ENCODE results near the gene MTARC2. TPM values are rescaled to one million over a fixed set of nuclear protein-coding genes. Genes with fewer than 3 reads are reported as not detected.

The MTARC2 gene
- total and polyA plus RNA-seq, 4 donors: 18.2 to 33.9 (median 32.1) TPM

DNA sequence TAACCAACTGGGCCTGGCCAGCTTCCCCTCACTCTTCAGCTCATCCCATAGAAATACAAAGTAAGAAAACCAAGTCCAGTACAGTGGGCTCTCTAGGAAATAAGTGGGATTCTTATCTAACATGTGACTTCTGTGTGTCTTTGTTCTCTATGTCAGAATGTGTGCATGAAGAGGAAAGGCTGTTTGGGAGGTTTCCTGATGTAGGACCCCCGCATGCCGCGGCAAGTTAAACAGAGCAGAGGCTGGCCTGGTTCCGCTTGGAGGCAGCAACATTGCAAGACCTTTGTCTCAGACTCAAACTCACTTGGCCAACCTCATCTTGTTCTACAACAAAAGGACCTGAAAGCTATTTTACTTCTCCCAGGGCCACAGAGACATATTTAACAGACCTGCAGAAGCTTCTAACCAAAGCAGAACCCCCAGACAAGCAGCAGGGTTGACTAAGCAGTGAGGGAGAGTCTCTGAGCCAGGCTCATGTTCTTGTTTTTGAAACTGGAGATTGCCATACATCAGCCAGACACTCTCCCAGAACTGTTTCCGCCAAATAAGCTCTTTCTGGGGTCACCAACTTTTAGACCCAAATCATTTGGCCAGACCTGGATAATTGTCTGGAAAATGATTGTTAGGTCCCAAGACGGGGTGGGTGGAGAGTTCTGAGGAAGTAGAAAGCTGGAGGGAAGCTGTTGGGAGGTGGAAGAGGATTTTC lies 6.2 kb downstream of the MTARC2 start:
- no peak overlapping the region for H3K27ac ChIP-seq (ENCODE audit: low read depth in 1 of 2, low read length in 2 of 2)
- intact Hi-C loops (cut with DNase I): no loop called here
- 73 to 92% methylated on average over 6 of the region's 6 CpGs for WGBS, 2 donors

DNA sequence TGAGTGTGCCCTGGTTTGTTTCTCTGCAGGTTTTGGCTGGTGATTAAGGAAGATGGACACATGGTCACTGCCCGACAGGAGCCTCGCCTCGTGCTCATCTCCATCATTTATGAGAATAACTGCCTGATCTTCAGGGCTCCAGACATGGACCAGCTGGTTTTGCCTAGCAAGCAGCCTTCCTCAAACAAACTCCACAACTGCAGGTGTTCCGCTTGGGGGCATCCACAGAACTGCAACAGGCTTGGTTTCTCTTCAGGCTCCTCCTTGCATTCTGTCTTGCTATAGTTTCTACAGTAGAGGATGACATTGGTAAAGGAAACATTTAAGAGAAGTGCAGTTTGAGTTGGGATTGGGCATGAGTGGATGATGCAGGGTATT lies 6.8 kb downstream of the MTARC2 start:
- intact Hi-C loops (cut with DNase I): no loop called here
- H3K9me3 ChIP-seq (ENCODE audit: control insufficient read depth, low read length): no peaks in the 10 kb centered on the region
- no peak overlapping the region for H3K27ac ChIP-seq (ENCODE audit: low read depth in 1 of 2, low read length in 2 of 2)
- H3K4me3 ChIP-seq (ENCODE audit: low read length in 2 of 2): no peak overlapping the region
- WGBS, 2 donors: 94% methylated on average over 4 of the region's 4 CpGs
- DNase-seq: no peak
- ATAC-seq (ENCODE audit: low FRiP score): no peak
- peaks cover 0 to 9% of the 10 kb centered on the region in 2 donors for H3K4me1 ChIP-seq (ENCODE audit: control insufficient read depth in 1 of 2, insufficient read depth in 2 of 2, low read length in 2 of 2)
- H3K27me3 ChIP-seq (ENCODE audit: control insufficient read depth in 1 of 2, insufficient read depth in 2 of 2, low read length in 1 of 2): no peaks in the 10 kb centered on the region
- peaks cover 3 to 7% of the 10 kb centered on the region in 2 donors for H3K36me3 ChIP-seq (ENCODE audit: control insufficient read depth in 1 of 2, insufficient read depth in 2 of 2, low read length in 1 of 2)

More for the DNA sequence above, 6.2 kb downstream of the MTARC2 start:
- ATAC-seq (ENCODE audit: low FRiP score) (no peak), DNase-seq (no peak)
- Histone ChIP-seq H3K27me3 (ENCODE audit: control insufficient read depth in 1 of 2, insufficient read depth in 2 of 2, low read length in 1 of 2) (no peaks in the 10 kb centered on the region), H3K9me3 (ENCODE audit: control insufficient read depth, low read length) (no peaks in the 10 kb centered on the region), H3K4me1 (ENCODE audit: control insufficient read depth in 1 of 2, insufficient read depth in 2 of 2, low read length in 2 of 2) (peaks cover 0 to 9% of the 10 kb centered on the region in 2 donors), H3K36me3 (ENCODE audit: control insufficient read depth in 1 of 2, insufficient read depth in 2 of 2, low read length in 1 of 2) (peaks cover 2 to 3% of the 10 kb centered on the region in 2 donors), H3K4me3 (ENCODE audit: low read length in 2 of 2) (no peak overlapping the region)

DNA sequence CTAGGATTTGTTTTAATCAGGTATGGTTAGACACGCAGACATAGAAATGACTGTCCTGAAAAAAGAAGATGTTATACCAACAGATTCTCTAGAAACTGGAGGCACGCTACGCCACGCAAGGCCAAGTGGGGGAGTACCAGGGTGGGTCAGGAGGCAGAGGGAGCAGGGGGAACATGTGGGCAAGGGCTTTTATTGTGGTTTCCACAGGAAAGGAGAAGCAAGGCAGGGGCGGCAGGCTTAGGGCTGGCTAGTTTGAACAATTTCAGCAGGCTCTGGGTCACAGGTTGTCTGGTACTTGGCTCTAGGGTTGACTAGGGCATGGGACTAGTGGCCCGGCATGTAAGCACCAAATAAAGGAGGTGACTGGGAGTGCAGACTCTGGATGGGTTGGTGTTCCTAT lies 7.2 kb downstream of the MTARC2 start:
- H3K27ac ChIP-seq (ENCODE audit: low read depth in 1 of 2, low read length in 2 of 2): no peak overlapping the region
- DNase-seq (no peak), ATAC-seq (ENCODE audit: low FRiP score) (no peak)
- intact Hi-C loops (cut with DNase I): no loop called here
- H3K36me3 ChIP-seq (ENCODE audit: control insufficient read depth in 1 of 2, insufficient read depth in 2 of 2, low read length in 1 of 2): peaks cover 3 to 7% of the 10 kb centered on the region in 2 donors
- H3K9me3 ChIP-seq (ENCODE audit: control insufficient read depth, low read length): no peaks in the 10 kb centered on the region
- peaks cover 0 to 9% of the 10 kb centered on the region in 2 donors for H3K4me1 ChIP-seq (ENCODE audit: control insufficient read depth in 1 of 2, insufficient read depth in 2 of 2, low read length in 2 of 2)
- 90 to 96% methylated on average over 6 of the region's 6 CpGs for WGBS, 2 donors
- no peaks in the 10 kb centered on the region for H3K27me3 ChIP-seq (ENCODE audit: control insufficient read depth in 1 of 2, insufficient read depth in 2 of 2, low read length in 1 of 2)
- H3K4me3 ChIP-seq (ENCODE audit: low read length in 2 of 2): no peak overlapping the region

DNA sequence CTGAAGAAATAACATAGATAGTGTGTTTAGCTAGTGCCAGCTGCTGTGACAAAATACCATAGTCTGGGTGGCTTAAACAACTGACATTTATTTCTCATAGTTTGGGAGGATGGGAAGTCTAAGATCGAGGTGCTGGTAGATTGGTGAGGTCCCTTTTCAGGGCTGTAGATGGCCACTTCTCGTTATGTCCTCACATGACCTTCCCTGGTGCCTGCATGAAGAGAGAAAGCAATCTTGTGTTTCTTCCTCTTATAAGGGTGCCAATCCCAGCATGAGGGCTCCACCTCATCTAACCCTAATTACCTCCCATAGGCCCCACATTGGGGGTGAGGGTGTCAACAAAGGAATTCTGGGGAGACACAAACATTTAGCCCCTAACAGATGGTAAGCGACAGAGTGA lies 9.3 kb downstream of the MTARC2 start:
- 84 to 88% methylated on average over 3 of the region's 3 CpGs for WGBS, 2 donors
- no peak overlapping the region for H3K4me3 ChIP-seq (ENCODE audit: low read length in 2 of 2)
- no peaks in the 10 kb centered on the region for H3K9me3 ChIP-seq (ENCODE audit: control insufficient read depth, low read length)
- H3K27ac ChIP-seq (ENCODE audit: low read depth in 1 of 2, low read length in 2 of 2): no peak overlapping the region
- intact Hi-C loops (cut with DNase I): no loop called here
- DNase-seq (no peak), ATAC-seq (ENCODE audit: low FRiP score) (no peak)
- H3K36me3 ChIP-seq (ENCODE audit: control insufficient read depth in 1 of 2, insufficient read depth in 2 of 2, low read length in 1 of 2): peaks cover 7 to 8% of the 10 kb centered on the region in 2 donors
- H3K4me1 ChIP-seq (ENCODE audit: control insufficient read depth in 1 of 2, insufficient read depth in 2 of 2, low read length in 2 of 2): no peaks in the 10 kb centered on the region
- no peaks in the 10 kb centered on the region for H3K27me3 ChIP-seq (ENCODE audit: control insufficient read depth in 1 of 2, insufficient read depth in 2 of 2, low read length in 1 of 2)

DNA sequence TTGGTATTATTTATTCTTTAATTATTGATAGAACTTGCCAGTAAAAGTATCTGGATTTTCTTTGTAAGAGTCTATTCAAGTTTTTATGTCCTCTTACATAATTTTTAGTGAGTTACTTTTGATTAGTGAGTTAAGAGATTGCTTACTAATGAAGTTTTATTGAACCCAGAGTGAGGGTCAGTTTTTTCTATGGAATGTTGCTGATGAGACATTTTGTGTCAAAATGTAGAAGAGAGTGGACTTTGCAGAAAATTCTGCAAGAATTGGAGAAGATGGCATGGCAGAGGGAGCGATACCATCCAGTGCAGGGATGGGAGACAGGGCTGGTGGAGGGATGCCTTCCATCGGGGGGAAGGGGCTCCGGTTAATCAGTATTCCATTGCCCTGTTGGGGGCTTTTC lies 11.0 kb downstream of the MTARC2 start:
- H3K27me3 ChIP-seq (ENCODE audit: control insufficient read depth in 1 of 2, insufficient read depth in 2 of 2, low read length in 1 of 2): no peaks in the 10 kb centered on the region
- no peak for DNase-seq
- intact Hi-C loops (cut with DNase I): no loop called here
- 94 to 95% methylated on average over 3 of the region's 3 CpGs for WGBS, 2 donors
- H3K9me3 ChIP-seq (ENCODE audit: control insufficient read depth, low read length): no peaks in the 10 kb centered on the region
- H3K36me3 ChIP-seq (ENCODE audit: control insufficient read depth in 1 of 2, insufficient read depth in 2 of 2, low read length in 1 of 2): peaks cover 7 to 8% of the 10 kb centered on the region in 2 donors
- no peak overlapping the region for H3K27ac ChIP-seq (ENCODE audit: low read depth in 1 of 2, low read length in 2 of 2)
- no peak overlapping the region for H3K4me3 ChIP-seq (ENCODE audit: low read length in 2 of 2)
- H3K4me1 ChIP-seq (ENCODE audit: control insufficient read depth in 1 of 2, insufficient read depth in 2 of 2, low read length in 2 of 2): no peaks in the 10 kb centered on the region
- ATAC-seq (ENCODE audit: low FRiP score): no peak

DNA sequence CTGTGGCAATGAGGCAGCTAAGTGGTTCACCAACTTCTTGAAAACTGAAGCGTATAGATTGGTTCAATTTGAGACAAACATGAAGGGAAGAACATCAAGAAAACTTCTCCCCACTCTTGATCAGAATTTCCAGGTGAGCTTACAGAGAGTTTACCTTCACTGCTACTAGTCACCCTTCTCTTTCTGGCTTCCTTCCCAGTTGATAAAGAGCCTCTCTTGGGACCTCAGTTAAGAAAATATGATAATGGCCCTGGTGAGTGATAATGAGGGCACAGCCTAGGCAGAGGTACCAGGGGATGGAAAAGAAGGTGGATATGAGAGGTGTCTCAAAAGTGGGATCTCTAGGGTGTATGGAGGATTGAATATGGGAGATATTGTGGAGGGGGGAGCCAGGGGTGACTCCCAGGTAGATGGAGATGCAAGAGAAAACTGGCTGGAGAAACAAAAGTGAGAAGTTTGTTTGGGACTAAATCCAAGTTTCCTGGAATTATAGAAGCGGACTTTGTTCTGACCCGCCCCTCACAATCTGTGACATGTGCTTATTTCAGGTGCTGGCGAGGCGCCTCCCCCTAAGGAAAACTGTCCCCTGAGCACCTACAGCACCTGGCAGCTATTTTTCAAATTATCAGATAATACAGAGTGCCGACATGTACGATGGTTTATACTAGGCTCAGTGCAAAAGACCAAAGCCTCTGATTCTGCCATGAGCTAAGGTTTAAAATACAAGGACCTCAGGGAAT lies 13.7 kb downstream of the MTARC2 start:
- H3K4me1 ChIP-seq (ENCODE audit: control insufficient read depth in 1 of 2, insufficient read depth in 2 of 2, low read length in 2 of 2): no peaks in the 10 kb centered on the region
- no peaks in the 10 kb centered on the region for H3K27me3 ChIP-seq (ENCODE audit: control insufficient read depth in 1 of 2, insufficient read depth in 2 of 2, low read length in 1 of 2)
- H3K36me3 ChIP-seq (ENCODE audit: control insufficient read depth in 1 of 2, insufficient read depth in 2 of 2, low read length in 1 of 2): peaks cover 8 to 9% of the 10 kb centered on the region in 2 donors
- intact Hi-C loops (cut with DNase I): no loop called here
- no peak overlapping the region for H3K27ac ChIP-seq (ENCODE audit: low read depth in 1 of 2, low read length in 2 of 2)
- DNase-seq (no peak), ATAC-seq (ENCODE audit: low FRiP score) (no peak)
- no peaks in the 10 kb centered on the region for H3K9me3 ChIP-seq (ENCODE audit: control insufficient read depth, low read length)
- WGBS, 2 donors: 80 to 91% methylated on average over 7 of the region's 7 CpGs
- H3K4me3 ChIP-seq (ENCODE audit: low read length in 2 of 2): no peak overlapping the region

DNA sequence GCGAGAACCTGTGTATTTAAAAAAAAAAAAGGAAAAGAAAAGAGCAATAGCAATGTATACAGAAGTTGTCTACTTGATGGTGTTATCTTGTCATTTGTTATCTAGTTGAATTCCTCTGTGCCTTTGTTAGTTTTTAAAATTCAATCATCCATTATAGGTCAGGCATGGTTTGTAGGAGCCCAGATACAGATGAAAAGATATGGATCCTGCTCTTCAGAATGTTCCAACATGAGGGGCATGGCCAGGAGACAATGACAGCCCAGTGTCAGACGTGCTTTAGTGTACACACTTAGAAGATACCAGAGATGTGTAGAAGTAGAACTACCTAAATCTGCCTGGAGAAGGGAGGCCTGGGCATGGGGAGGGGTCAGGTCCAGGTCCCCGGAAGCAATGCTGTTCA lies 16.6 kb downstream of the MTARC2 start:
- Histone ChIP-seq H3K27ac (ENCODE audit: low read depth in 1 of 2, low read length in 2 of 2) (no peak overlapping the region), H3K4me1 (ENCODE audit: control insufficient read depth in 1 of 2, insufficient read depth in 2 of 2, low read length in 2 of 2) (no peaks in the 10 kb centered on the region), H3K9me3 (ENCODE audit: control insufficient read depth, low read length) (no peaks in the 10 kb centered on the region), H3K36me3 (ENCODE audit: control insufficient read depth in 1 of 2, insufficient read depth in 2 of 2, low read length in 1 of 2) (peaks cover 4 to 6% of the 10 kb centered on the region in 2 donors), H3K4me3 (ENCODE audit: low read length in 2 of 2) (no peak overlapping the region), H3K27me3 (ENCODE audit: control insufficient read depth in 1 of 2, insufficient read depth in 2 of 2, low read length in 1 of 2) (no peaks in the 10 kb centered on the region)
- 89 to 91% methylated on average over 3 of the region's 3 CpGs for WGBS, 2 donors
- ATAC-seq (ENCODE audit: low FRiP score) (no peak), DNase-seq (no peak)
- intact Hi-C loops (cut with DNase I): no loop called here

DNA sequence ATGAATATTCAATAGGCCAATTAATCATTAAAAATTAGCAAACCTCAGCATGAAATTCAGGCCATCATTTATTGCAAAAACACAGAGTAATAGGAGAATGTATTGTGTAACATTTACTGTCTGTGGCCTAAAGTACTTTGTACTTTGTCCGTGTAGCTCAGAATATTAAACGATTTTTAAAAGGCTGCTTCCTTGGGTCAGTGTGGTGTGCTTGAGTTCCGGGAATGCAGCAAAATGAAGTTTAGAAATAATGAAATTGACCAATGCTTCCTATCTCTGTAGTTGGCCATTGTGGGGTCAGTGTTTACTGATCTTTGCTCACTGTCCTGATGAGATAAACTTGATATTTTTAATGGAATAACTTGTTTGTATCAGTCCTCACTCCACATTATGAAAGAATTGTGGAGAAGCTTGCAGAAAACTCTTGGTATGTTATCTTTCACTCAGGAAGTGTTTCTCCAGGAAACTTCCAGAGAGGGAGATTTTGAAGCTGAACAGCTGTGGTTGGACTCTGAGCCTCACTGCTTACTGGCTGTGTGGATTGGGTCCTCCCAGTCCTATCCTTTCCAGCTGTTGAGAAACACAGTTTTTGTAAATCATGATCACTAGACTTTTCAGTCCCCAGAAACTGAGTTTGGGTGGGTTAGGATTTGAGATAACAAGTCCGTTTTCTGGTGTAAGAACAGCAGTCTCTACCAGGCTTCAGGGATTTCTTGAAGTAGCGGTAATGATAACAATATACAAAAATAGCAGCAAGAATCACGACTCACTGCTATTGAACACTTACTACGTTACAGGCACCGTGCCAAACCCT lies 19.4 kb downstream of the MTARC2 start:
- WGBS, 2 donors: 25 to 36% methylated on average over 8 of the region's 8 CpGs
- H3K9me3 ChIP-seq (ENCODE audit: control insufficient read depth, low read length): no peaks in the 10 kb centered on the region
- peak; percentile 64 for ATAC-seq (ENCODE audit: low FRiP score)
- intact Hi-C loops (cut with DNase I): no loop called here
- H3K36me3 ChIP-seq (ENCODE audit: control insufficient read depth in 1 of 2, insufficient read depth in 2 of 2, low read length in 1 of 2): peaks cover 0 to 8% of the 10 kb centered on the region in 2 donors
- no peak for DNase-seq
- no peak overlapping the region for H3K4me3 ChIP-seq (ENCODE audit: low read length in 2 of 2)
- H3K27me3 ChIP-seq (ENCODE audit: control insufficient read depth in 1 of 2, insufficient read depth in 2 of 2, low read length in 1 of 2): no peaks in the 10 kb centered on the region
- H3K27ac ChIP-seq (ENCODE audit: low read depth in 1 of 2, low read length in 2 of 2): peak overlapping the region in 1 of 2 donors; percentile 14
- H3K4me1 ChIP-seq (ENCODE audit: control insufficient read depth in 1 of 2, insufficient read depth in 2 of 2, low read length in 2 of 2): no peaks in the 10 kb centered on the region

Data from aorta (tissue), 5 donors.